Neural cell (in vitro differentiated cells): ENCODE data around the gene PIGO. TPM values are rescaled to one million over a fixed set of nuclear protein-coding genes. Genes with fewer than 3 reads are reported as not detected.

Experiments used
- H2AFZ ChIP-seq: fragments of 200-600, 300-800 bp; sonication (generic), shearing (Covaris generic); 2 replicates; pipeline ENCODE4 v1.6.0; 2014; ENCODE audit warnings: low read depth, mild to moderate bottlenecking, antibody characterized with exemption, low read length, moderate library complexity
- H3F3A ChIP-seq: fragments of 200-600 bp; shearing (Covaris generic); 2 replicates; pipeline ENCODE4 v1.6.1; 2016; ENCODE audit warnings: mild to moderate bottlenecking, moderate library complexity, mixed read lengths, antibody characterized with exemption, low read length; ENCODE audit not compliant: insufficient read depth, poor library complexity, severe bottlenecking
- H3K27ac ChIP-seq: fragments of 200-600, 300-800 bp; sonication (generic), shearing (Covaris generic); 2 replicates; pipeline ENCODE4 v1.5.1; 2014; ENCODE audit warnings: mild to moderate bottlenecking, low read length, moderate library complexity
- H3K27me3 ChIP-seq: fragments of 300-800, 200-600 bp; sonication (generic), shearing (Covaris generic); 2 replicates; pipeline ENCODE4 v1.6.0; 2014; ENCODE audit warnings: mild to moderate bottlenecking, low read depth, low read length, moderate library complexity; ENCODE audit not compliant: insufficient read depth
- H3K36me3 ChIP-seq: fragments of 300-800, 200-600 bp; sonication (generic), shearing (Covaris generic); 2 replicates; pipeline ENCODE4 v1.5.1; 2014; ENCODE audit warnings: mild to moderate bottlenecking, antibody characterized with exemption, low read length, moderate library complexity; ENCODE audit not compliant: insufficient read depth
- H3K4me2 ChIP-seq: fragments of 300-800, 200-600 bp; sonication (generic), shearing (Covaris generic); 2 replicates; pipeline ENCODE4 v1.6.0; 2014; ENCODE audit warnings: mild to moderate bottlenecking, low read length
- H3K4me3 ChIP-seq: fragments of 300-800, 200-600 bp; sonication (generic), shearing (Covaris generic); 2 replicates; pipeline ENCODE4 v1.5.1; 2014; ENCODE audit warnings: mild to moderate bottlenecking, low read length, moderate library complexity
- H3K79me2 ChIP-seq: fragments of 200-600 bp; shearing (Covaris generic); replicated peaks from 2 replicates; pipeline ENCODE4 v1.6.0; 2014; ENCODE audit warnings: mild to moderate bottlenecking, low read length, moderate library complexity; ENCODE audit not compliant: insufficient read depth
- H3K9ac ChIP-seq: fragments of 300-800, 200-600 bp; sonication (generic), shearing (Covaris generic); 2 replicates; pipeline ENCODE4 v1.6.1; 2016; ENCODE audit warnings: mild to moderate bottlenecking, low read length, mixed read lengths
- H3K9me2 ChIP-seq: fragments of 200-600 bp; shearing (Covaris generic); 2 replicates; pipeline ENCODE4 v1.6.1; 2016; ENCODE audit warnings: mild to moderate bottlenecking, low read length, mixed read lengths; ENCODE audit not compliant: insufficient read depth
- H3K9me3 ChIP-seq: fragments of 200-600, 300-800 bp; sonication (generic), shearing (Covaris generic); 2 replicates; pipeline ENCODE4 v1.6.1; 2016; ENCODE audit warnings: mild to moderate bottlenecking, mixed run types, low read length, moderate library complexity, mixed read lengths
- H4K20me1 ChIP-seq: fragments of 200-600 bp; shearing (Covaris generic); 2 replicates; pipeline ENCODE4 v1.6.1; 2016; ENCODE audit warnings: mild to moderate bottlenecking, mixed run types; ENCODE audit not compliant: insufficient read depth
- EP300 ChIP-seq: fragments of 450-650 bp; conservative IDR thresholded peaks from 2 replicates; pipeline ENCODE4 v1.6.1; 2014; ENCODE audit warnings: antibody characterized with exemption, mild to moderate bottlenecking, moderate library complexity; ENCODE audit not compliant: poor library complexity, severe bottlenecking
- EZH2 ChIP-seq: fragments of 200-600, 300-800 bp; shearing (Covaris generic), sonication (generic); IDR thresholded peaks from 2 replicates; pipeline ENCODE4 v1.6.1; 2014; ENCODE audit warnings: antibody characterized with exemption, low read length, borderline replicate concordance, mild to moderate bottlenecking; ENCODE audit not compliant: insufficient read depth, poor library complexity, severe bottlenecking
- MXI1 ChIP-seq: fragments of 450-650 bp; conservative IDR thresholded peaks from 2 replicates; pipeline ENCODE4 v1.6.1; 2014; ENCODE audit warnings: antibody characterized with exemption, mild to moderate bottlenecking; ENCODE audit not compliant: poor library complexity, severe bottlenecking
- POLR2AphosphoS5 ChIP-seq: IDR thresholded peaks from 2 replicates; pipeline ENCODE4 v1.6.1; 2012
- RAD21 ChIP-seq: fragments of 450-650 bp; conservative IDR thresholded peaks from 2 replicates; pipeline ENCODE4 v1.6.1; 2014; ENCODE audit warnings: antibody characterized with exemption, mild to moderate bottlenecking, moderate library complexity
- SMC3 ChIP-seq: fragments of 450-650 bp; conservative IDR thresholded peaks from 2 replicates; pipeline ENCODE4 v1.6.1; 2014; ENCODE audit warnings: antibody characterized with exemption, mild to moderate bottlenecking, moderate library complexity; ENCODE audit not compliant: poor library complexity
- TAF1 ChIP-seq: IDR thresholded peaks from 2 replicates; pipeline ENCODE4 v1.6.1; 2012; ENCODE audit warnings: low read depth
- polyA plus RNA-seq: library from polyadenylated mRNA; depleted of rRNA; stranded (reverse); fragments of >200 nt; gene quantifications from 2 replicates; pipeline ENCODE4 v1.2.3, GENCODE V29; 2014
- TF ChIP-seq, protein P1 (sequence below): IDR thresholded peaks from 2 replicates; pipeline ENCODE4 v1.6.1; 2012; ENCODE audit warnings: borderline replicate concordance
- TF ChIP-seq, protein P2 (sequence below): fragments of 450-650 bp; IDR thresholded peaks from 2 replicates; pipeline ENCODE4 v1.5.1; 2014; ENCODE audit warnings: antibody characterized with exemption, mild to moderate bottlenecking, moderate library complexity; ENCODE audit not compliant: poor library complexity, severe bottlenecking

Gene PIGO
- polyA plus RNA-seq, 1 donor from 2014 or later, result 8.5 TPM

- H3K9me3 ChIP-seq, result no peaks in the 10 kb centered on the region
- peak within 1 kb of the TSS; percentile 85 for H3K9ac ChIP-seq
- H3K4me2 ChIP-seq, result peak within 1 kb of the TSS; percentile 98
- no peaks in the 10 kb centered on the region for H3K27me3 ChIP-seq
- no peaks in the 10 kb centered on the region for H3K36me3 ChIP-seq
- peaks cover 20% of the 10 kb centered on the region for H3K79me2 ChIP-seq
- peak within 1 kb of the TSS; percentile 61 for H2AFZ ChIP-seq
- peak within 1 kb of the TSS; percentile 95 for H3K27ac ChIP-seq
- no peaks in the 10 kb centered on the region for H3K9me2 ChIP-seq
- peak within 1 kb of the TSS; percentile 88 for H3K4me3 ChIP-seq
- TF ChIP-seq EP300 (no peak), POLR2AphosphoS5 (peak; percentile 75), MXI1 (peak; percentile 79), SMC3 (no peak), TAF1 (peak; percentile 55), RAD21 (no peak)
- TF ChIP-seq, protein P1, sequence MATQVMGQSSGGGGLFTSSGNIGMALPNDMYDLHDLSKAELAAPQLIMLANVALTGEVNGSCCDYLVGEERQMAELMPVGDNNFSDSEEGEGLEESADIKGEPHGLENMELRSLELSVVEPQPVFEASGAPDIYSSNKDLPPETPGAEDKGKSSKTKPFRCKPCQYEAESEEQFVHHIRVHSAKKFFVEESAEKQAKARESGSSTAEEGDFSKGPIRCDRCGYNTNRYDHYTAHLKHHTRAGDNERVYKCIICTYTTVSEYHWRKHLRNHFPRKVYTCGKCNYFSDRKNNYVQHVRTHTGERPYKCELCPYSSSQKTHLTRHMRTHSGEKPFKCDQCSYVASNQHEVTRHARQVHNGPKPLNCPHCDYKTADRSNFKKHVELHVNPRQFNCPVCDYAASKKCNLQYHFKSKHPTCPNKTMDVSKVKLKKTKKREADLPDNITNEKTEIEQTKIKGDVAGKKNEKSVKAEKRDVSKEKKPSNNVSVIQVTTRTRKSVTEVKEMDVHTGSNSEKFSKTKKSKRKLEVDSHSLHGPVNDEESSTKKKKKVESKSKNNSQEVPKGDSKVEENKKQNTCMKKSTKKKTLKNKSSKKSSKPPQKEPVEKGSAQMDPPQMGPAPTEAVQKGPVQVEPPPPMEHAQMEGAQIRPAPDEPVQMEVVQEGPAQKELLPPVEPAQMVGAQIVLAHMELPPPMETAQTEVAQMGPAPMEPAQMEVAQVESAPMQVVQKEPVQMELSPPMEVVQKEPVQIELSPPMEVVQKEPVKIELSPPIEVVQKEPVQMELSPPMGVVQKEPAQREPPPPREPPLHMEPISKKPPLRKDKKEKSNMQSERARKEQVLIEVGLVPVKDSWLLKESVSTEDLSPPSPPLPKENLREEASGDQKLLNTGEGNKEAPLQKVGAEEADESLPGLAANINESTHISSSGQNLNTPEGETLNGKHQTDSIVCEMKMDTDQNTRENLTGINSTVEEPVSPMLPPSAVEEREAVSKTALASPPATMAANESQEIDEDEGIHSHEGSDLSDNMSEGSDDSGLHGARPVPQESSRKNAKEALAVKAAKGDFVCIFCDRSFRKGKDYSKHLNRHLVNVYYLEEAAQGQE, result peak; percentile 51
- peaks cover 6% of the 10 kb centered on the region for H3F3A ChIP-seq
- H4K20me1 ChIP-seq, result no peaks in the 10 kb centered on the region
These were observed 19.5 kb upstream of the PIGO start, which contains the start of gene ATOSB for GRCh38 chr9:35115680-35116538. TSS of gene ATOSB (minus strand) at chr9:35115862. CDS start at chr9:35108274, 7,588 bp downstream.

DNA sequence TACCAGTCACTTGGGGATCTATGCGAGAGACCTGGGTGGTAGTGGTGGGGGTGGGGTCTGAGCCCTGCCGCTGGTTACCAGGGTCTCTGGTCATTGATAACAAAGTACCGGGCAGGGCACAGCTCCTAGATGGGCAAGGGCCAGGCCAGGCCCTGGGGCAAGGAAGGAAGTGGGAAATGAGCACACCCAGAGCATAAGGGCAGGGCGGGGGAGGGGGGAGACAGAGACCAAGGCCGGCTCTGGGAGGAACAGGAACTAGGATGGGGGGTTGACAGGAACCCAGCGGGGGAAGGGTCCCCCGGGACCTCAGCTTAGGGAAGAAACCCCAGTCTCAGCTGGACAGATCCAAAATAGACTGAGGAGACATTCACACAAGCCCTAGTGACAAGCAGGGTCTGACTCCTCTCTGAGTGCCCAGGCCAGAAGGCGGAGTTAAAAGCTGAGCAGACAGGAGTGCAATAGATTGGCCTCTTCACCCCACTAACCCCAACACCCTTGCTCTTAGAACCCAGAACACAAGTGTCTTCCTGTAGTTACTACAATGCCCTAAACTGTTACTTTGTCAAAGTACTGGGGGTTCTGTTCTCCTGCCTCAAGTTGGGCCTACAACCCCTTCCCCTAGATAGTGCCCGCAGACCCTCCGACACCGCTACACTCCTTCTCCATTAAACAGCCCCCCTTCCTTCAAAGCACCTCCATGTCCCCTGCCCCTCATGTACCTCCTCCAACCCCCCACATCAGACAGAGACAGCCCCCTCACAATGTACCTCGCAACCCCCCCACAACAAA lies 18.6 kb upstream of the PIGO start:
- Histone ChIP-seq H3K36me3 (no peaks in the 10 kb centered on the region), H3K9ac (peak overlapping the region; percentile 85), H3K4me3 (peak overlapping the region; percentile 88), H3K79me2 (peaks cover 29% of the 10 kb centered on the region), H3K9me2 (no peaks in the 10 kb centered on the region), H3K9me3 (no peaks in the 10 kb centered on the region), H3K4me2 (peak overlapping the region; percentile 94), H2AFZ (peak overlapping the region; percentile 61), H3K27ac (peak overlapping the region; percentile 95), H3K27me3 (no peaks in the 10 kb centered on the region), H4K20me1 (no peaks in the 10 kb centered on the region), H3F3A (peaks cover 6% of the 10 kb centered on the region)
- TF ChIP-seq RAD21, result no peak
- TF ChIP-seq MXI1, result no peak
- no peak for TF ChIP-seq EZH2
- no peak for TF ChIP-seq SMC3
- no peak for TF ChIP-seq POLR2AphosphoS5
- TF ChIP-seq, protein P1, result no peak
- no peak for TF ChIP-seq TAF1
- TF ChIP-seq, protein P2, sequence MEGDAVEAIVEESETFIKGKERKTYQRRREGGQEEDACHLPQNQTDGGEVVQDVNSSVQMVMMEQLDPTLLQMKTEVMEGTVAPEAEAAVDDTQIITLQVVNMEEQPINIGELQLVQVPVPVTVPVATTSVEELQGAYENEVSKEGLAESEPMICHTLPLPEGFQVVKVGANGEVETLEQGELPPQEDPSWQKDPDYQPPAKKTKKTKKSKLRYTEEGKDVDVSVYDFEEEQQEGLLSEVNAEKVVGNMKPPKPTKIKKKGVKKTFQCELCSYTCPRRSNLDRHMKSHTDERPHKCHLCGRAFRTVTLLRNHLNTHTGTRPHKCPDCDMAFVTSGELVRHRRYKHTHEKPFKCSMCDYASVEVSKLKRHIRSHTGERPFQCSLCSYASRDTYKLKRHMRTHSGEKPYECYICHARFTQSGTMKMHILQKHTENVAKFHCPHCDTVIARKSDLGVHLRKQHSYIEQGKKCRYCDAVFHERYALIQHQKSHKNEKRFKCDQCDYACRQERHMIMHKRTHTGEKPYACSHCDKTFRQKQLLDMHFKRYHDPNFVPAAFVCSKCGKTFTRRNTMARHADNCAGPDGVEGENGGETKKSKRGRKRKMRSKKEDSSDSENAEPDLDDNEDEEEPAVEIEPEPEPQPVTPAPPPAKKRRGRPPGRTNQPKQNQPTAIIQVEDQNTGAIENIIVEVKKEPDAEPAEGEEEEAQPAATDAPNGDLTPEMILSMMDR, result no peak
- no peak for TF ChIP-seq EP300
